MM.1S (cell line): ENCODE measurements around the gene KRTAP5-6.

ENCODE experiments used
- DNase-seq: peaks from one replicate; pipeline ENCODE4 v3.0.0-alpha.2; 2015
- H2AFZ ChIP-seq: fragments of 300-600 bp; sonication (generic); 2 replicates; pipeline ENCODE4 v1.6.0; 2016; ENCODE audit warnings: antibody characterized with exemption, low read length
- H3F3A ChIP-seq: fragments of 300-600 bp; sonication (generic); 2 replicates; pipeline ENCODE4 v1.6.1; 2016; ENCODE audit warnings: mild to moderate bottlenecking, antibody characterized with exemption, low read length, moderate library complexity, mixed read lengths; ENCODE audit not compliant: insufficient read depth
- H3K27ac ChIP-seq: fragments of 300-600 bp; sonication (generic); 2 replicates; pipeline ENCODE4 v1.5.1; 2016; ENCODE audit warnings: mild to moderate bottlenecking, low read length
- H3K27me3 ChIP-seq: fragments of 300-600 bp; sonication (generic); replicated peaks from 2 replicates; pipeline ENCODE4 v1.6.0; 2016; ENCODE audit warnings: low read length; ENCODE audit not compliant: insufficient read depth
- H3K36me3 ChIP-seq: fragments of 300-600 bp; sonication (generic); replicated peaks from 2 replicates; pipeline ENCODE4 v1.6.1; 2016; ENCODE audit warnings: mild to moderate bottlenecking, low read length, mixed read lengths; ENCODE audit not compliant: insufficient read depth
- H3K4me1 ChIP-seq: fragments of 300-600 bp; sonication (generic); 2 replicates; pipeline ENCODE4 v1.6.1; 2016; ENCODE audit warnings: low read length, mixed read lengths
- H3K4me2 ChIP-seq: fragments of 300-600 bp; sonication (generic); 2 replicates; pipeline ENCODE4 v1.6.0; 2016; ENCODE audit warnings: low read depth, low read length
- H3K4me3 ChIP-seq: fragments of 300-600 bp; sonication (generic); 2 replicates; pipeline ENCODE4 v1.5.1; 2016; ENCODE audit warnings: low read length, mixed read lengths
- H3K79me2 ChIP-seq: fragments of 300-600 bp; sonication (generic); 2 replicates; pipeline ENCODE4 v1.6.1; 2016; ENCODE audit warnings: mixed run types, low read length, mixed read lengths
- H3K9ac ChIP-seq: fragments of 300-600 bp; sonication (generic); 2 replicates; pipeline ENCODE4 v1.6.1; 2016; ENCODE audit warnings: low read length, mixed read lengths
- H3K9me2 ChIP-seq: fragments of 300-600 bp; sonication (generic); replicated peaks from 2 replicates; pipeline ENCODE4 v1.6.1; 2016; ENCODE audit warnings: mild to moderate bottlenecking, low read length, mixed read lengths; ENCODE audit not compliant: insufficient read depth
- H3K9me3 ChIP-seq: fragments of 300-600 bp; sonication (generic); replicated peaks from 2 replicates; pipeline ENCODE4 v1.6.1; 2016; ENCODE audit warnings: mild to moderate bottlenecking, low read length, mixed read lengths; ENCODE audit not compliant: insufficient read depth
- H4K20me1 ChIP-seq: fragments of 300-600 bp; sonication (generic); 2 replicates; pipeline ENCODE4 v1.6.1; 2016; ENCODE audit warnings: mild to moderate bottlenecking, low read length, moderate library complexity, mixed read lengths; ENCODE audit not compliant: insufficient read depth
- EZH2 ChIP-seq: fragments of 300-600 bp; sonication (generic); optimal IDR thresholded peaks from 2 replicates; pipeline ENCODE3; 2017; ENCODE audit warnings: low read depth, mild to moderate bottlenecking, antibody characterized with exemption, low read length, mixed read lengths
- EZH2phosphoT487 ChIP-seq: fragments of 300-600 bp; sonication (generic); IDR thresholded peaks from 2 replicates; pipeline ENCODE4 v1.6.1; 2018; ENCODE audit warnings: antibody characterized with exemption, low read length
- TF ChIP-seq, protein P1 (sequence below): fragments of 300-600 bp; sonication (generic); IDR thresholded peaks from 2 replicates; pipeline ENCODE4 v1.5.1; 2016; ENCODE audit warnings: antibody characterized with exemption, low read length, mixed read lengths

The KRTAP5-6 gene

DNA sequence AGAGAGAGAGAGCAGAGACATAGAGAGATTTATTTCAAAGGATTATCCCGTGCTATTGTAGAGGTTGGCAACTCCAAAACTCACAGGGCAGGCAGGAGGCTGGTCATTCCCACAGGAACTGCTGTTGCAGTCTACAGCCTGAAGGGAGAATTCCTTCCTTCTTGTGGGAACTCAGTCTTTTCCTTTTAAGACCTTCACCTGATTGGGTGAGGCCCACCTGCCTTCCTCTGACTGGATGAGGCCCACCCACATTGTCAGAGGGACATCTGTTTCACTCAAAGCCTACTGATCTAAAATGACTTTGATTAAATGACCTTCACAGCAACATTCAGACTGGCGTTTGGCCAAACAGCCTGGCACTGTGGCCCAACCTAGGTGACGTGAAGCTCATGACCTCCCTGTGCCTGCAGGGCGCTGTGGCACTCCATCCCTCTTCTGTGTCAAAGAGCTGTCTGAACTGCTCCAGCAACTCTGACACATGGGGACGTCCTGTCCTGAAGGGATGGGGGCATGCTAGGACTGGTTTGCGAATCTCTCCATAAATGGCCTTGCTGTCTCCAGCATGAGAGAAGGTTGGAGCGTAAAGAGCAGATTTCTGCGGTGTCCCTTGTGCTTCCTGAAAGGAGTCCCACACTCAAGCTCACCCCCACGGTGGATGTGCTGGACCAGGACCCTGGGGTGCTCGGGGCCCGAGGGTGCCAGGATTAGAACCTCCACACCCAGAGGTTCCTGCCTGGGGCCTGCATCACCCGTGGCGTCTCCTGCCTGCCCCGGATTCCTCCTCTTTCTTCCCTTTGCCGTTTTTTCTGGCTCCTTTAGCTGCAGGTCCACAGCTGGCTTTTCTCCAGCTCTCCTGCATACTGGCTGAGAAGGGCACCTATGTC lies 46.7 kb upstream of the KRTAP5-6 start:
- Histone ChIP-seq H3K27me3 (peaks cover 96% of the 10 kb centered on the region), H2AFZ (no peak overlapping the region), H3K9me2 (no peaks in the 10 kb centered on the region), H3K27ac (no peak overlapping the region), H3K4me2 (no peak overlapping the region), H3K36me3 (no peaks in the 10 kb centered on the region), H3K4me3 (no peak overlapping the region), H3K4me1 (no peaks in the 10 kb centered on the region), H3K79me2 (no peaks in the 10 kb centered on the region), H4K20me1 (no peaks in the 10 kb centered on the region), H3K9ac (no peak overlapping the region), H3F3A (no peaks in the 10 kb centered on the region), H3K9me3 (no peaks in the 10 kb centered on the region)
- TF ChIP-seq EZH2 (no peak), EZH2phosphoT487 (no peak)
- TF ChIP-seq, protein P1, sequence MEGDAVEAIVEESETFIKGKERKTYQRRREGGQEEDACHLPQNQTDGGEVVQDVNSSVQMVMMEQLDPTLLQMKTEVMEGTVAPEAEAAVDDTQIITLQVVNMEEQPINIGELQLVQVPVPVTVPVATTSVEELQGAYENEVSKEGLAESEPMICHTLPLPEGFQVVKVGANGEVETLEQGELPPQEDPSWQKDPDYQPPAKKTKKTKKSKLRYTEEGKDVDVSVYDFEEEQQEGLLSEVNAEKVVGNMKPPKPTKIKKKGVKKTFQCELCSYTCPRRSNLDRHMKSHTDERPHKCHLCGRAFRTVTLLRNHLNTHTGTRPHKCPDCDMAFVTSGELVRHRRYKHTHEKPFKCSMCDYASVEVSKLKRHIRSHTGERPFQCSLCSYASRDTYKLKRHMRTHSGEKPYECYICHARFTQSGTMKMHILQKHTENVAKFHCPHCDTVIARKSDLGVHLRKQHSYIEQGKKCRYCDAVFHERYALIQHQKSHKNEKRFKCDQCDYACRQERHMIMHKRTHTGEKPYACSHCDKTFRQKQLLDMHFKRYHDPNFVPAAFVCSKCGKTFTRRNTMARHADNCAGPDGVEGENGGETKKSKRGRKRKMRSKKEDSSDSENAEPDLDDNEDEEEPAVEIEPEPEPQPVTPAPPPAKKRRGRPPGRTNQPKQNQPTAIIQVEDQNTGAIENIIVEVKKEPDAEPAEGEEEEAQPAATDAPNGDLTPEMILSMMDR: no peak
- DNase-seq: no peak

DNA sequence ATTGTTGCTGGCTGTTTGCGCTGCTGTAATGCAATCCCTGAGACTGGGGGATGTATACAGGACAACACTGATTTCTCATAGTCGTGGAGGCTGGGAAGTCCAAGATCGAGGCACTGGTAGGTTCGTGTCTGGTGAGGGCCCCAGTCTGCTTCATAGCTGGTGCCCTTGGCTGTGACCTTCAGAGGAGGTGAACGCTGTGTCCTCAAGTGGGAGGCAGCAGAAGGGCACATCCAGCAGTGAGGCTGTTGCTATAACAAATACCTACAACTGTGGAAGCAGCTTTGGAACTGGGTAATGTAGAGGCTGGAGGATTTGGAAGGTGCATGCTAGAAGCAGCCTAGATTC lies 46.1 kb upstream of the KRTAP5-6 start:
- H3K4me1 ChIP-seq: no peaks in the 10 kb centered on the region
- H3K27ac ChIP-seq: no peak overlapping the region
- H3F3A ChIP-seq: no peaks in the 10 kb centered on the region
- no peaks in the 10 kb centered on the region for H3K79me2 ChIP-seq
- no peak overlapping the region for H2AFZ ChIP-seq
- DNase-seq: no peak
- H3K27me3 ChIP-seq: peaks cover 96% of the 10 kb centered on the region
- H3K9me3 ChIP-seq: no peaks in the 10 kb centered on the region
- no peak overlapping the region for H3K4me2 ChIP-seq
- H4K20me1 ChIP-seq: no peaks in the 10 kb centered on the region
- H3K4me3 ChIP-seq: no peak overlapping the region
- no peaks in the 10 kb centered on the region for H3K9me2 ChIP-seq
- TF ChIP-seq EZH2phosphoT487 (no peak), EZH2 (no peak)
- TF ChIP-seq, protein P1: no peak
- no peaks in the 10 kb centered on the region for H3K36me3 ChIP-seq
- no peak overlapping the region for H3K9ac ChIP-seq

DNA sequence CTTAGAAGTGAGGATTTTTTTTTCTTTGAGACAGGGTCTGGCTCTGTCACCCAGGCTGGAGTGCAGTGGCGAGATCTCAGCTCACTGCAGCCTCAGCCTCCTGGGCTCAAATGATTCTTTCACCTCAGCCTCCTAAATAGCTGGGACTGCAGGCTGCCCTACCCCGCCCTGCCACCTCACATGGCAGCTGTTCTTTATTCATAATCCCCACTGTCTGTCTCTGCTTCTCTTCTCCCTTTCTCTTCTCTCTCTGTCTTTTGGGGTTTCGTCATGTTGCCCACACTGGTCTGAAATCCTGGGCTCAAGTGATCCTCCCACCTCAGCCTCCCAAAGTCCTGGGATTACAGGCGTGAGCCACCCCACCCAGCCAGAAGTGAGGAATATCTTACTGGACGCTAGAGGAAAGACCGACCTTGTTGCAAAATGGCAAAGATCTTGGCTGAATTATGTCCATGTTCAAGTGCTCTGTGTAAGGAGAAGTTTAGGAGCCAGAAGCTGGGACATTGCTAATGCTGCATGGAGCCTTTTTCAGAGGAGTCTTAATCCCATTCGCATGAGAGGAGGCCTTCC lies 45.5 kb upstream of the KRTAP5-6 start:
- H3K4me1 ChIP-seq: no peaks in the 10 kb centered on the region
- no peak overlapping the region for H2AFZ ChIP-seq
- no peak overlapping the region for H3K9ac ChIP-seq
- H3K36me3 ChIP-seq: no peaks in the 10 kb centered on the region
- TF ChIP-seq EZH2phosphoT487: no peak
- TF ChIP-seq, protein P1: no peak
- no peak for TF ChIP-seq EZH2
- H3F3A ChIP-seq: no peaks in the 10 kb centered on the region
- peaks cover 96% of the 10 kb centered on the region for H3K27me3 ChIP-seq
- no peak for DNase-seq
- H3K9me2 ChIP-seq: no peaks in the 10 kb centered on the region
- H3K27ac ChIP-seq: no peak overlapping the region
- H3K79me2 ChIP-seq: no peaks in the 10 kb centered on the region
- no peaks in the 10 kb centered on the region for H4K20me1 ChIP-seq
- no peak overlapping the region for H3K4me3 ChIP-seq
- H3K9me3 ChIP-seq: no peaks in the 10 kb centered on the region
- H3K4me2 ChIP-seq: no peak overlapping the region
